Panc1 (cell line): Measurements from ENCODE around the gene TMEM151B. TPM values are rescaled to one million over a fixed set of nuclear protein-coding genes. Genes with fewer than 3 reads are reported as not detected.
A peak's percentile ranks its signal among the peaks of the same experiment; 100 is the strongest.

Source experiments
- ATAC-seq: fragments of 200-7000 bp; cut with Tn5 transposase; 2 replicates; pipeline ENCODE4 v1.9.1; 2020; ENCODE audit warnings: mild to moderate bottlenecking, moderate library complexity
- BruUV-seq: library from RNA; stranded (reverse); fragments of 400-500 nt; replicated peaks from 2 replicates; lab custom pipeline; 2021; lab: Mats Ljungman, UMichigan
- CTCF ChIA-PET: fragments of 300-600 bp; sonication (Branson Sonifier 250); formaldehyde crosslinking; loops from one replicate; lab custom pipeline; 2022; ENCODE audit warnings: antibody characterized with exemption; lab: Charles Lee
- POLR2A ChIA-PET: fragments of 300-600 bp; sonication (Branson Sonifier 250); formaldehyde crosslinking; loops from one replicate; lab custom pipeline; 2022; ENCODE audit warnings: antibody characterized with exemption; lab: Charles Lee
- DNase-seq: peaks from one replicate; pipeline ENCODE4 v3.0.0-alpha.2; 2010; ENCODE audit warnings: low read depth, low spot score
- H3K27ac ChIP-seq: 2 replicates; pipeline ENCODE4 v1.5.1; 2011; ENCODE audit warnings: mild to moderate bottlenecking, low read length, inconsistent platforms
- H3K27me3 ChIP-seq: fragments of 200-500 bp; sonication (Bioruptor generic); 2 replicates; pipeline ENCODE4 v1.6.0; 2014; ENCODE audit warnings: low read length, inconsistent platforms; ENCODE audit not compliant: control insufficient read depth, insufficient read depth
- H3K36me3 ChIP-seq: fragments of 200-500 bp; sonication (Bioruptor generic); 2 replicates; pipeline ENCODE4 v1.5.1; 2014; ENCODE audit warnings: inconsistent platforms, mild to moderate bottlenecking, low read length, moderate library complexity; ENCODE audit not compliant: control insufficient read depth, insufficient read depth
- H3K4me1 ChIP-seq: 2 replicates; pipeline ENCODE4 v1.5.1; 2011; ENCODE audit warnings: inconsistent platforms, mild to moderate bottlenecking, low read length, moderate library complexity; ENCODE audit not compliant: control insufficient read depth, insufficient read depth
- H3K4me3 ChIP-seq, 2 experiments: 2 replicates each; pipeline ENCODE4 v1.5.1; 2011 to 2012; ENCODE audit warnings: low read depth in 2 of 2, low read length in 2 of 2, mild to moderate bottlenecking in 2 of 2, inconsistent platforms in 1 of 2, moderate library complexity in 1 of 2
- H3K9me3 ChIP-seq: fragments of 200-500 bp; sonication (Bioruptor generic); 2 replicates; pipeline ENCODE4 v1.5.1; 2014; ENCODE audit warnings: low read depth, mild to moderate bottlenecking, inconsistent platforms, low read length, moderate library complexity; ENCODE audit not compliant: control insufficient read depth, insufficient read depth
- CTCF ChIP-seq: fragments of 450-650 bp; IDR thresholded peaks from 2 replicates; pipeline ENCODE4 v1.5.1; 2017; ENCODE audit warnings: mild to moderate bottlenecking
- POLR2AphosphoS5 ChIP-seq: IDR thresholded peaks from 2 replicates; pipeline ENCODE4 v1.6.1; 2012; ENCODE audit warnings: mild to moderate bottlenecking, low read depth, low read length, moderate library complexity
- REST ChIP-seq, 2 experiments: IDR thresholded peaks; 2 replicates each; pipeline ENCODE4 v1.6.1; 2011 to 2012; ENCODE audit warnings: low read depth in 2 of 2, control low read depth in 1 of 2, low read length in 1 of 2, mild to moderate bottlenecking in 1 of 2, moderate library complexity in 1 of 2; ENCODE audit not compliant: insufficient read depth in 1 of 2
- SIN3A ChIP-seq: IDR thresholded peaks from 2 replicates; pipeline ENCODE4 v1.6.1; 2012; ENCODE audit warnings: low read depth, mild to moderate bottlenecking, low read length, moderate library complexity, borderline replicate concordance; ENCODE audit not compliant: insufficient read depth
- TCF7L2 ChIP-seq: IDR thresholded peaks from 2 replicates; pipeline ENCODE4 v1.6.1; 2011; ENCODE audit warnings: mild to moderate bottlenecking, low read depth, low read length, inconsistent platforms
- in situ Hi-C: cut with HindIII; loops from 2 replicates; pipeline ENCODE4 v1.10.0; 2016; ENCODE audit warnings: low sequenced_read_pairs, low pct_unique_long_range_greater_than_20kb
- intact Hi-C: fragments of 100-400 bp; cut with micrococcal nuclease; formaldehyde crosslinking; loops from one replicate; pipeline ENCODE4 v1.10.0; 2022; ENCODE audit not compliant: unreplicated experiment
- total RNA-seq: library from RNA; stranded (reverse); gene quantifications from one replicate; pipeline ENCODE4 v1.2.1, GENCODE V29; 2021; ENCODE audit not compliant: unreplicated experiment

TMEM151B gene
- total RNA-seq, 1 experiment from 2014 or later, result 0.18 TPM

GRCh38 chr6:44227148-44227793, 43.0 kb upstream of the TMEM151B start:
- TF ChIP-seq POLR2AphosphoS5 (no peak), REST (IDR thresholded peaks at IDR 0.05; ENCODE audit: insufficient read depth in 1 of 2, low read depth in 2 of 2, low read length in 1 of 2) (no peak), TCF7L2 (no peak), CTCF (no peak), SIN3A (no peak)
- no peaks in the 10 kb centered on the region for H3K9me3 ChIP-seq
- no peak overlapping the region for H3K4me3 ChIP-seq
- H3K27ac ChIP-seq, result peak overlapping the region; percentile 51
- intact Hi-C loops, result no loop called here
- BruUV-seq, result no TSS peak
- ChIA-PET POLR2A (interaction anchor here (0.6 to 0.8 kb wide), 3 partner anchors 29 to 131 kb away, joined by 3 to 5 read pairs (median 3); no protein-coding TSS in a partner anchor), CTCF (no interaction called here)
- H3K27me3 ChIP-seq, result no peaks in the 10 kb centered on the region
- in situ Hi-C loops, result no loop called here
- H3K36me3 ChIP-seq, result peaks cover 5% of the 10 kb centered on the region
- DNase-seq (no peak), ATAC-seq (no peak)
- peaks cover 52% of the 10 kb centered on the region for H3K4me1 ChIP-seq

- no peak for TF ChIP-seq SIN3A
- TF ChIP-seq REST (IDR thresholded peaks at IDR 0.05; ENCODE audit: insufficient read depth in 1 of 2, low read depth in 2 of 2, low read length in 1 of 2), result no peak
- TF ChIP-seq POLR2AphosphoS5, result no peak
- no peak for TF ChIP-seq CTCF
- no peak for TF ChIP-seq TCF7L2
- ChIA-PET POLR2A (no interaction called here), CTCF (no interaction called here)
- ATAC-seq, result no peak
- in situ Hi-C loops (no loop called here), intact Hi-C loops (no loop called here)
- peak overlapping the region; percentile 51; the same call in 1 of the 2 replicates for H3K27ac ChIP-seq
- no peak overlapping the region for H3K4me3 ChIP-seq
- H3K36me3 ChIP-seq, result peaks cover 5% of the 10 kb centered on the region
- BruUV-seq, result no TSS peak
- peaks cover 52% of the 10 kb centered on the region for H3K4me1 ChIP-seq
- no peaks in the 10 kb centered on the region for H3K9me3 ChIP-seq
- no peaks in the 10 kb centered on the region for H3K27me3 ChIP-seq
- DNase-seq, result no peak
Observed at GRCh38 chr6:44228031-44228430, 42.2 kb upstream of the TMEM151B start.
